PFSK-1 (cell line): Measurements from ENCODE around the gene DNAJC11.

Source experiments
- FOXP2 ChIP-seq: optimal IDR thresholded peaks from 2 replicates; pipeline ENCODE3; 2011; ENCODE audit warnings: borderline replicate concordance, control low read depth, inconsistent platforms; ENCODE audit not compliant: insufficient read depth; ENCODE audit errors: extremely low read length, extremely low read depth
- POLR2AphosphoS5 ChIP-seq: IDR thresholded peaks from 2 replicates; pipeline ENCODE4 v1.6.1; 2012; ENCODE audit warnings: low read depth, mild to moderate bottlenecking, control low read depth, low read length, moderate library complexity
- SIN3A ChIP-seq: IDR thresholded peaks from 2 replicates; pipeline ENCODE4 v1.6.1; 2012; ENCODE audit warnings: mild to moderate bottlenecking, low read length, moderate library complexity, borderline replicate concordance; ENCODE audit not compliant: insufficient read depth
- TAF1 ChIP-seq: IDR thresholded peaks from 2 replicates; pipeline ENCODE4 v1.6.1; 2012; ENCODE audit warnings: low read length, control low read depth, borderline replicate concordance; ENCODE audit not compliant: insufficient read depth
- TF ChIP-seq, protein P1 (sequence below), 2 experiments: IDR thresholded peaks; 2 replicates each; pipeline versions ENCODE4 v1.6.1 to v1.8.0; 2011 to 2012; ENCODE audit warnings: low read depth in 2 of 2, low read length in 2 of 2, control low read depth in 1 of 2, inconsistent platforms in 1 of 2, mild to moderate bottlenecking in 1 of 2, moderate library complexity in 1 of 2; ENCODE audit not compliant: insufficient read depth in 1 of 2

DNAJC11 gene

DNA sequence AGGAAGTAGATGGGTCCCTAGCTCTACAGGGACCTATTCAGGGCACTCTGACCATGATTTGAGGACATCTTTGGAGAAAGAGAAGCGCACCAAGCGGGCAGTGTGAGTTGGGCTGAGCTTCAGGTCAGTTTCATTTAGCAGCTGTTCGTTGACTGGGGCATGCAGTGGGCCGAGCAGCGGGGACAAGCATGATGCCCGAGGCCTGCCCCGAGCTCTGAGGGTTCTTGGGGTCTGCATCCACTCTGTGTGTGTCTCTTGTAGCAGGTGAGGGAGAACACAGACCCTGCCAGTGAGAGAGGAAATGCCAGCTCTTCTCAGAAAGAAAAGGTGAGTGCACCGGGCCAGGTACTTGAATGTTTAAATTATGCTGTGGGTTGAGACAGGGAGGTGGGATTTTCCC, 71.6 kb downstream of the DNAJC11 start:
- TF ChIP-seq TAF1: no peak
- no peak for TF ChIP-seq POLR2AphosphoS5
- no peak for TF ChIP-seq SIN3A
- TF ChIP-seq, protein P1, sequence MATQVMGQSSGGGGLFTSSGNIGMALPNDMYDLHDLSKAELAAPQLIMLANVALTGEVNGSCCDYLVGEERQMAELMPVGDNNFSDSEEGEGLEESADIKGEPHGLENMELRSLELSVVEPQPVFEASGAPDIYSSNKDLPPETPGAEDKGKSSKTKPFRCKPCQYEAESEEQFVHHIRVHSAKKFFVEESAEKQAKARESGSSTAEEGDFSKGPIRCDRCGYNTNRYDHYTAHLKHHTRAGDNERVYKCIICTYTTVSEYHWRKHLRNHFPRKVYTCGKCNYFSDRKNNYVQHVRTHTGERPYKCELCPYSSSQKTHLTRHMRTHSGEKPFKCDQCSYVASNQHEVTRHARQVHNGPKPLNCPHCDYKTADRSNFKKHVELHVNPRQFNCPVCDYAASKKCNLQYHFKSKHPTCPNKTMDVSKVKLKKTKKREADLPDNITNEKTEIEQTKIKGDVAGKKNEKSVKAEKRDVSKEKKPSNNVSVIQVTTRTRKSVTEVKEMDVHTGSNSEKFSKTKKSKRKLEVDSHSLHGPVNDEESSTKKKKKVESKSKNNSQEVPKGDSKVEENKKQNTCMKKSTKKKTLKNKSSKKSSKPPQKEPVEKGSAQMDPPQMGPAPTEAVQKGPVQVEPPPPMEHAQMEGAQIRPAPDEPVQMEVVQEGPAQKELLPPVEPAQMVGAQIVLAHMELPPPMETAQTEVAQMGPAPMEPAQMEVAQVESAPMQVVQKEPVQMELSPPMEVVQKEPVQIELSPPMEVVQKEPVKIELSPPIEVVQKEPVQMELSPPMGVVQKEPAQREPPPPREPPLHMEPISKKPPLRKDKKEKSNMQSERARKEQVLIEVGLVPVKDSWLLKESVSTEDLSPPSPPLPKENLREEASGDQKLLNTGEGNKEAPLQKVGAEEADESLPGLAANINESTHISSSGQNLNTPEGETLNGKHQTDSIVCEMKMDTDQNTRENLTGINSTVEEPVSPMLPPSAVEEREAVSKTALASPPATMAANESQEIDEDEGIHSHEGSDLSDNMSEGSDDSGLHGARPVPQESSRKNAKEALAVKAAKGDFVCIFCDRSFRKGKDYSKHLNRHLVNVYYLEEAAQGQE (IDR thresholded peaks at IDR 0.05; ENCODE audit: insufficient read depth in 1 of 2, low read depth in 2 of 2, low read length in 2 of 2): no peak
- TF ChIP-seq FOXP2: no peak

DNA sequence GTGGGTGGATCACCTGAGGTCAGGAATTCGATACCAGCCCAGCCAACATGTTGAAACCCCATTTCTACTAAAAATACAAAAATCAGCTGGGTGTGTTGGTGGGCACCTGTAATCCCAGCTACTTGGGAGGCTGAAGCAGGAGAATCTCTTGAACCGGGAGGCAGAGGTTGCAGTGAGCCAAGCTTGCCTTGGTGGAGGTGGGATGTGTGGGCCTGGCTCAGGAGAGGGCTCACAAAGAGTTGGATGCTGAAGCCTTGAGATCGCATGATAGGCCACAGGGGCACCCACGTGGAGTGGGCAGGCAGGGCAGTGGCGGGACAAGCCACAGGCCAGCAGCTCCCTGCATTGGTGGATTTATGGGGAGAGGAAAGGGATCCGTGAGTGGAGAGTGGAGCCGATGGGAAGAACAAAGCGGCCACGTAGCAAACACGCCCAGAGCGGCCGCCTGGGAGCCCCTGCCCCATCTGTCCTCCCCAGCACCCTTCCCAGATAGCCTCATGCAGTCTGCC, 72.6 kb downstream of the DNAJC11 start:
- TF ChIP-seq FOXP2: no peak
- no peak for TF ChIP-seq POLR2AphosphoS5
- no peak for TF ChIP-seq SIN3A
- no peak for TF ChIP-seq TAF1
- TF ChIP-seq, protein P1 (IDR thresholded peaks at IDR 0.05; ENCODE audit: insufficient read depth in 1 of 2, low read depth in 2 of 2, low read length in 2 of 2): no peak

DNA sequence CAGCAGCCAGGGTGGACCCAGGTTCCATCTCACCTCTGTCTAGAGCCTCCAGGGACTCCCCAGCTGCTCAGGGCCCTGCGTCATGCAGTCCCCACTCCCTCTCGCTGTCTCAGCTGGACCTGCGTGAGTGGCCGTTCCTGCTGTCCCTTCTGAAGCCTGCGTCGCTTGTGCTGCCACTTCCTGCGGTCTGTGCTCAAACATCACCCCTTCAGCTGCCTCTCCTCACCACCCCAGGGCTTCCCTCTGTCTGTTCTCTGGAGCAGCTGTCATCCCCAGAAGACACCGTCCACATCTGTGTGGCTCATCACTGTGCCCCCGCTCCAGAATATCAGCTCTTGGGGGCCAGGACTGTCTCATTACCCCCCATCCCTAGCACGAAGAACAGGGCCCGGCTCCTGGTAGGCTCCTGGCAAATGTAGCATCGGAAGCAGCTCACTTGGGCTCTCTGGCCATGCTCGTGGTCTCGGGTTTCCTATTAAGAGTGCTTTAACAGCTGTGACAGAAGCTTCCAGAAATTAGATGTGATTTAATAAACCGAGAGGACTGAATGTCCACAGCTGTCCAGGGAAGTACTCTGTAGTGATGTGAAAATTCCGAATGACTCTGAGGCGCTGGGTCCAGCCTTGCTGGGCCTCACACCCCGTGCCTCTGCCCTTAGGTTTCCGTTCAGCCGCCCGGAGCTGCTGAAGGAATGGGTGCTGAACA, 73.6 kb downstream of the DNAJC11 start:
- TF ChIP-seq POLR2AphosphoS5: no peak
- TF ChIP-seq, protein P1 (IDR thresholded peaks at IDR 0.05; ENCODE audit: insufficient read depth in 1 of 2, low read depth in 2 of 2, low read length in 2 of 2): no peak
- no peak for TF ChIP-seq TAF1
- TF ChIP-seq FOXP2: no peak
- no peak for TF ChIP-seq SIN3A

DNA sequence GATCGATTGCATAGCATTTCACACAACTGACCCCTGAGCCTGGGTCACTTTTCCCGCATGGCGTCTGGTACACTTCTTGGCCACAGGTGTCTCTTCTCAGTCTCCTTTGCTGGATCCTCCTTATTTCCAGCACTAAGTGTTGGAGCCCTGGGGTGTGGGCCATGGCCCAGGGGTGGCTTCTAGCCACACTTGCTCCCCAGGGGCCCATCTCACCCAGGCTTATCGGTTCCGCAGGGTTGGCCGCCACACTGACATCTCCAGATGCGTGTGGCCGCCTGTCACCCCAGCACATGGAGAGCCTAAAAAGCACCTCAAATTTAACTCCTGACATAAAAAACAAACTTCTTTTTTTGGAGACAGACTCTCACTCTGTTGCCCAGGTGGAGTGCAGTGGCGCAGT, 74.6 kb downstream of the DNAJC11 start:
- TF ChIP-seq TAF1 (no peak), POLR2AphosphoS5 (no peak), FOXP2 (no peak), SIN3A (no peak)
- TF ChIP-seq, protein P1 (IDR thresholded peaks at IDR 0.05; ENCODE audit: insufficient read depth in 1 of 2, low read depth in 2 of 2, low read length in 2 of 2): no peak

DNA sequence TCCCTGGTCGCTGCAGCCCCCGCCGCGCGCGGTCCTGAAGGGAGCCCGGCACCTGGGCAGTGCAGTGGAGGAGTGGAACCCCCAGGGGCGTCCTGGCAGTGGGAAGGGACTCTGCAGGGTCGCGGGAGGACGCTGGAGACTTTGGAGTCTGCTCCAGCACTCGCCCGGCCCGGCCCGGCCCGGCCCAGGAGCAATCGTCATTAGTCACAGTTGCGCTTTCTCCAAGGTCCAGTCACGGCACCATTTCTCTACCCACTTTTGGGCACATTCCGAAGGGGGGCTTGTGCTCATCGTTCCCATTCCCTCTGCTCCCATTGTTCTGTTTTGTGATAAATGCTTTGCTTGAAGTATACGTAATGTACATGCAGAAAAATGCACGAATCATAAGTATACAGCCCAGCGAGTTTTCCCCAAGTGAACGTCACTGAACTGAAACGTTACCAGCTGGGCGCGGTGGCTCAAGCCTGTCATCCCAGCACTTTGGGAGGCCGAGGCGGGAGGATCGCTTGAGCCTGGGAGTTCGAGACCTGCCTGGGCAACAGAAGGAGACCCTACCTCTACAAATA, 75.9 kb downstream of the DNAJC11 start:
- no peak for TF ChIP-seq FOXP2
- TF ChIP-seq TAF1: no peak
- TF ChIP-seq, protein P1 (IDR thresholded peaks at IDR 0.05; ENCODE audit: insufficient read depth in 1 of 2, low read depth in 2 of 2, low read length in 2 of 2): no peak
- TF ChIP-seq POLR2AphosphoS5: no peak
- TF ChIP-seq SIN3A: no peak
